K562 (cell line): ENCODE measurements around the gene NACC1. TPM values are rescaled to one million over a fixed set of nuclear protein-coding genes. Genes with fewer than 3 reads are reported as not detected.

Experiments
- ATAC-seq: fragments of 200-7000 bp; cut with Tn5 transposase; 3 replicates; pipeline ENCODE4 v1.9.1; 2020; ENCODE audit warnings: moderate library complexity
- BruUV-seq: library from RNA; stranded (reverse); fragments of 400-500 nt; replicated peaks from 2 replicates; lab custom pipeline; 2021; lab: Mats Ljungman, UMichigan
- CTCF ChIA-PET: fragments of 300-600 bp; formaldehyde crosslinking; extraction: SDS; loops from one replicate; lab custom pipeline; 2021; ENCODE audit warnings: low intra/inter-chr PET ratio; lab: Yijun Ruan, JAX
- POLR2A ChIA-PET: fragments of 300-600, 350-650 bp; sonication (Branson Sonifier 250); formaldehyde crosslinking; extraction: SDS; loops from one replicate; lab custom pipeline; 2021; ENCODE audit warnings: antibody characterized with exemption, inconsistent platforms; lab: Yijun Ruan, JAX
- DNase-seq, 4 experiments: peaks; one replicate each; pipeline versions ENCODE4 v3.0.0 to v3.0.0-alpha.2; 2011 to 2018; ENCODE audit warnings: low spot score in 3 of 4, mixed read lengths in 3 of 4; ENCODE audit errors: extremely low read depth in 1 of 4
- FAIRE-seq: peaks from 2 replicates; lab custom pipeline; 2011; peaks lifted over from hg19 to GRCh38; lab: Jason Lieb, UNC
- H2AFZ ChIP-seq: 2 replicates; pipeline ENCODE4 v1.6.0; 2011; ENCODE audit warnings: low read depth, low read length, control low read depth, inconsistent platforms
- H3K27ac ChIP-seq: fragments of 200-600 bp; 3 replicates; pipeline ENCODE4 v1.8.0; 2011; ENCODE audit warnings: low read depth, mild to moderate bottlenecking, control low read depth, inconsistent platforms, low read length, moderate library complexity, mixed read lengths; ENCODE audit errors: extremely low read depth
- H3K27me3 ChIP-seq, 2 experiments: fragments of 300-600 bp in 1 of 2; 2 replicates in 1 of 2; 3 replicates in 1 of 2; pipeline versions ENCODE4 v1.6.0 to v1.8.0; 2011; ENCODE audit warnings: inconsistent platforms in 2 of 2, low read length in 2 of 2, mild to moderate bottlenecking in 1 of 2, mixed read lengths in 1 of 2, moderate library complexity in 1 of 2; ENCODE audit not compliant: control insufficient read depth in 2 of 2, insufficient read depth in 2 of 2
- H3K36me3 ChIP-seq: fragments of 300-600 bp; 3 replicates; pipeline ENCODE4 v1.8.0; 2011; ENCODE audit warnings: mild to moderate bottlenecking, low read length, inconsistent platforms; ENCODE audit not compliant: control insufficient read depth, insufficient read depth
- H3K4me1 ChIP-seq, 2 experiments: fragments of 200-600 bp in 1 of 2; replicated peaks in 1 of 2; 2 replicates in 1 of 2; 3 replicates in 1 of 2; pipeline versions ENCODE4 v1.5.1 to v1.8.0; 2011; ENCODE audit warnings: inconsistent platforms in 2 of 2, low read length in 2 of 2, mild to moderate bottlenecking in 1 of 2, mixed read lengths in 1 of 2, moderate library complexity in 1 of 2; ENCODE audit not compliant: control insufficient read depth in 2 of 2, insufficient read depth in 2 of 2
- H3K4me2 ChIP-seq: 2 replicates; pipeline ENCODE4 v1.6.1; 2011; ENCODE audit warnings: low read length, control low read depth, inconsistent platforms, mixed read lengths; ENCODE audit not compliant: insufficient read depth
- H3K4me3 ChIP-seq: fragments of 200-600 bp; sonication (generic), shearing (Covaris generic); 2 replicates; pipeline ENCODE4 v1.5.1; 2016; ENCODE audit warnings: control low read depth, inconsistent platforms
- H3K79me2 ChIP-seq: fragments of 200-600 bp; 3 replicates; pipeline ENCODE4 v1.8.0; 2011; ENCODE audit warnings: low read length, inconsistent platforms; ENCODE audit not compliant: control insufficient read depth, insufficient read depth
- H3K9ac ChIP-seq, 2 experiments: 2 replicates each; pipeline versions ENCODE4 v1.6.0 to v1.6.1; 2011; ENCODE audit warnings: low read depth in 2 of 2, low read length in 2 of 2, control low read depth in 1 of 2, inconsistent platforms in 1 of 2, mild to moderate bottlenecking in 1 of 2, mixed read lengths in 1 of 2; ENCODE audit not compliant: insufficient read depth in 1 of 2
- H3K9me1 ChIP-seq: one replicate; pipeline ENCODE4 v1.6.0; 2011; ENCODE audit warnings: inconsistent platforms, mild to moderate bottlenecking, low read length, moderate library complexity; ENCODE audit not compliant: control insufficient read depth, insufficient read depth
- H3K9me3 ChIP-seq: replicated peaks from 2 replicates; pipeline ENCODE4 v1.5.1; 2011; ENCODE audit warnings: low read depth, low read length, inconsistent platforms; ENCODE audit not compliant: control insufficient read depth, insufficient read depth
- H4K20me1 ChIP-seq: replicated peaks from 2 replicates; pipeline ENCODE4 v1.6.1; 2011; ENCODE audit warnings: low read length, inconsistent platforms, mixed read lengths; ENCODE audit not compliant: control insufficient read depth, insufficient read depth
- CBX1 ChIP-seq: sonication (generic); IDR thresholded peaks from 2 replicates; pipeline ENCODE4 v1.6.1; 2016; ENCODE audit warnings: antibody characterized with exemption, low read depth, mild to moderate bottlenecking
- CCNT2 ChIP-seq: IDR thresholded peaks from 2 replicates; pipeline ENCODE4 v1.6.1; 2011; ENCODE audit warnings: borderline replicate concordance, low read depth, mild to moderate bottlenecking, moderate library complexity, mixed read lengths, low read length; ENCODE audit not compliant: insufficient read length; ENCODE audit errors: extremely low read depth
- EGR1 ChIP-seq: fragments of 450-650 bp; conservative IDR thresholded peaks from 2 replicates; pipeline ENCODE4 v1.6.1; 2017; ENCODE audit warnings: mild to moderate bottlenecking
- GABPB2 ChIP-seq: fragments of 250-450 bp; sonication (Bioruptor Pico); conservative IDR thresholded peaks from 2 replicates; pipeline ENCODE4 v1.5.1; 2021; ENCODE audit warnings: mild to moderate bottlenecking
- KLF13 ChIP-seq: fragments of 450-650 bp; IDR thresholded peaks from 2 replicates; pipeline ENCODE4 v1.6.1; 2016; ENCODE audit warnings: missing genetic modification characterization, low read depth, mild to moderate bottlenecking, missing compliant biosample characterization, moderate library complexity, borderline replicate concordance
- YBX1 ChIP-seq: fragments of 450-650 bp; IDR thresholded peaks from 2 replicates; pipeline ENCODE4 v1.7.1; 2016; ENCODE audit warnings: mild to moderate bottlenecking
- WGBS: fragments of 100-300 bp; shearing (Covaris generic); methylation state at CpG from one replicate; pipeline ENCODE4 v1.1.6; 2016; ENCODE audit warnings: low coverage, mixed read lengths; ENCODE audit not compliant: insufficient coverage; ENCODE audit errors: missing lambda C conversion rate; 5-methylcytosine and 5-hydroxymethylcytosine counted together
- in situ Hi-C: fragments of 300-500 bp; cut with MboI; formaldehyde crosslinking; loops from 4 replicates; pipeline ENCODE4 v1.15.0; 2018; ENCODE audit warnings: inconsistent platforms, mixed read lengths
- intact Hi-C: fragments of 100-400 bp; cut with micrococcal nuclease; formaldehyde crosslinking; loops from 2 replicates; pipeline ENCODE4 v1.14.2; 2022
- polyA plus RNA-seq, 8 experiments: library from polyadenylated mRNA; depleted of rRNA in 4 of 8; stranded (reverse) in 5 of 8; unstranded in 3 of 8; fragments of >200 nt; fragmentation: Nextera tagmentation in 2 of 8; fragmentation: Illumina TruSeq in 1 of 8; extraction: Ambion mirVana in 2 of 8; extraction: Trizol in 1 of 8; gene quantifications; 2 replicates each; pipeline versions ENCODE4 v1.2.1 to v1.2.3, GENCODE V29; 2011 to 2014; ENCODE audit warnings: inconsistent platforms in 1 of 8, missing spikeins in 1 of 8
- total RNA-seq, 7 experiments: library from RNA; depleted of rRNA in 6 of 7; stranded (reverse); fragments of >200 nt in 6 of 7; fragmentation: Illumina TruSeq in 2 of 7; extraction: Trizol in 2 of 7; gene quantifications; 2 replicates each; pipeline versions ENCODE4 v1.2.1 to v1.2.3, GENCODE V29; 2011 to 2021; ENCODE audit warnings: low replicate concordance in 1 of 7

NACC1 gene
- total and polyA plus RNA-seq, 9 of the 15 experiments (the other 6 are each of a cell fraction or from before 2014, with no cell fraction given) = 0.04 to 96.6 (median 25.8) TPM

GRCh38 chr19:13115936-13116281 is 2.2 kb upstream of the NACC1 start:
- POLR2A ChIA-PET = interaction anchor here (4.9 kb wide), 1 partner anchor 37 kb away, joined by 31 read pairs; no protein-coding TSS in a partner anchor
- peaks cover 21% of the 10 kb centered on the region; the same call in 1 of the 2 replicates for H4K20me1 ChIP-seq
- FAIRE-seq (no peak), DNase-seq (peak in 2 of 4 experiments; percentile 27 to 53), ATAC-seq (no peak)
- H3K4me1 ChIP-seq = peaks cover 19 to 41% of the 10 kb centered on the region in 2 experiments; a peak in 4 of 5 replicates
- H3K4me2 ChIP-seq = peak overlapping the region; percentile 96
- CTCF ChIA-PET = interaction anchor here (1.2 kb wide), 1 partner anchor 12 kb away, joined by 3 read pairs; no protein-coding TSS in a partner anchor
- H3K79me2 ChIP-seq = peaks cover 61% of the 10 kb centered on the region
- H3K27ac ChIP-seq = peak overlapping the region; percentile 77
- 0 out of 2 replicates have a peak overlapping the region, but pooled peaks have one; percentile 64 for H2AFZ ChIP-seq
- in situ Hi-C loops (no loop called here), intact Hi-C loops (loop anchor here (2.0 kb wide), 1 partner anchor 13 kb away; the partner anchor contains the start of gene LYL1)
- BruUV-seq = no TSS peak
- H3K9ac ChIP-seq = peak overlapping the region; percentile 87 to 97
- peak overlapping the region; percentile 90 for H3K4me3 ChIP-seq
- TF ChIP-seq CCNT2 = no peak
- TF ChIP-seq GABPB2 (CRISPR knock-in tag) = no peak
- TF ChIP-seq KLF13 (tag) = no peak
- TF ChIP-seq YBX1 = no peak
- no peak for TF ChIP-seq CBX1
- TF ChIP-seq EGR1 = peak; percentile 65
- WGBS = 0% methylated on average over 17 of the region's 18 CpGs
- peaks cover 56% of the 10 kb centered on the region for H3K36me3 ChIP-seq
- H3K9me1 ChIP-seq = peaks cover 12% of the 10 kb centered on the region
- H3K27me3 ChIP-seq = no peaks in the 10 kb centered on the region
- no peaks in the 10 kb centered on the region for H3K9me3 ChIP-seq
